IMR-90 (cell line): ENCODE results near the gene MFN2. TPM values are rescaled to one million over a fixed set of nuclear protein-coding genes. Genes with fewer than 3 reads are reported as not detected.

Experiments used
- ATAC-seq: fragments of 200-7000 bp; cut with Tn5 transposase; 2 replicates; pipeline ENCODE4 v1.9.1; 2020; ENCODE audit warnings: low read depth, mild to moderate bottlenecking, moderate library complexity
- BruUV-seq: library from RNA; stranded (reverse); fragments of 400-500 nt; replicated peaks from 2 replicates; lab custom pipeline; 2021; lab: Mats Ljungman, UMichigan
- CTCF ChIA-PET: fragments of 300-600 bp; formaldehyde crosslinking; extraction: SDS; loops from one replicate; lab custom pipeline; 2021; ENCODE audit warnings: antibody characterized with exemption; lab: Yijun Ruan, JAX
- POLR2A ChIA-PET: fragments of 300-600 bp; sonication (Branson Sonifier 250); formaldehyde crosslinking; loops from one replicate; lab custom pipeline; 2022; ENCODE audit warnings: antibody characterized with exemption; ENCODE audit not compliant: unreplicated experiment; lab: Charles Lee
- DNase-seq: peaks from one replicate; pipeline ENCODE4 v3.0.0; 2013
- H2AFZ ChIP-seq: replicated peaks from 2 replicates; pipeline ENCODE3; 2013; ENCODE audit warnings: low read length, mild to moderate bottlenecking; ENCODE audit not compliant: poor library complexity
- H2AK5ac ChIP-seq: 2 replicates; pipeline ENCODE4 v1.6.1; 2013; ENCODE audit warnings: low read depth, low read length, inconsistent platforms
- H2AK9ac ChIP-seq: replicated peaks from 2 replicates; pipeline ENCODE3; 2013; ENCODE audit warnings: mild to moderate bottlenecking, low read depth, low read length, moderate library complexity; ENCODE audit not compliant: poor library complexity
- H2BK120ac ChIP-seq: 2 replicates; pipeline ENCODE4 v1.6.1; 2013; ENCODE audit warnings: low read depth, low read length, inconsistent platforms
- H2BK15ac ChIP-seq: 3 replicates; pipeline ENCODE4 v1.6.1; 2013; ENCODE audit warnings: low read depth, low read length, inconsistent platforms
- H2BK20ac ChIP-seq: 2 replicates; pipeline ENCODE4 v1.6.1; 2013; ENCODE audit warnings: low read depth, mild to moderate bottlenecking, inconsistent platforms, low read length, moderate library complexity
- H2BK5ac ChIP-seq: 2 replicates; pipeline ENCODE4 v1.6.1; 2013; ENCODE audit warnings: mild to moderate bottlenecking, low read depth, low read length, inconsistent platforms; ENCODE audit not compliant: poor library complexity, severe bottlenecking
- H3K14ac ChIP-seq: replicated peaks from 2 replicates; pipeline ENCODE4 v1.6.1; 2013; ENCODE audit warnings: low read depth, low read length, inconsistent platforms
- H3K18ac ChIP-seq: 2 replicates; pipeline ENCODE4 v1.6.1; 2013; ENCODE audit warnings: low read depth, low read length, control low read depth
- H3K23ac ChIP-seq: 2 replicates; pipeline ENCODE4 v1.6.1; 2013; ENCODE audit warnings: low read depth, low read length, inconsistent platforms
- H3K27ac ChIP-seq: 2 replicates; pipeline ENCODE4 v1.5.1; 2013; ENCODE audit warnings: mild to moderate bottlenecking, control low read depth, low read length; ENCODE audit not compliant: insufficient read depth
- H3K27me3 ChIP-seq: 2 replicates; pipeline ENCODE4 v1.6.1; 2013; ENCODE audit warnings: low read length; ENCODE audit not compliant: control insufficient read depth, insufficient read depth
- H3K36me3 ChIP-seq: 2 replicates; pipeline ENCODE4 v1.6.1; 2013; ENCODE audit warnings: low read length, mixed read lengths; ENCODE audit not compliant: control insufficient read depth, insufficient read depth
- H3K4ac ChIP-seq: 2 replicates; pipeline ENCODE4 v1.6.1; 2013; ENCODE audit warnings: low read depth, low read length, inconsistent platforms
- H3K4me1 ChIP-seq: 2 replicates; pipeline ENCODE4 v1.6.1; 2013; ENCODE audit warnings: low read length, mixed read lengths; ENCODE audit not compliant: control insufficient read depth, insufficient read depth
- H3K4me2 ChIP-seq: 2 replicates; pipeline ENCODE4 v1.6.1; 2013; ENCODE audit warnings: low read depth, mild to moderate bottlenecking, control low read depth, low read length, moderate library complexity
- H3K4me3 ChIP-seq: 2 replicates; pipeline ENCODE4 v1.5.1; 2013; ENCODE audit warnings: low read depth, mild to moderate bottlenecking, control low read depth, low read length, moderate library complexity; ENCODE audit not compliant: insufficient read depth
- H3K56ac ChIP-seq: 2 replicates; pipeline ENCODE4 v1.6.1; 2013; ENCODE audit warnings: low read length, inconsistent platforms; ENCODE audit not compliant: insufficient read depth; ENCODE audit errors: extremely low read depth
- H3K79me1 ChIP-seq, 2 experiments: 2 replicates each; pipeline ENCODE4 v1.6.1; 2013; ENCODE audit warnings: low read length in 2 of 2, inconsistent platforms in 1 of 2, low read depth in 1 of 2
- H3K9ac ChIP-seq: 2 replicates; pipeline ENCODE4 v1.6.1; 2013; ENCODE audit warnings: low read depth, low read length, control low read depth
- H3K9me1 ChIP-seq: 2 replicates; pipeline ENCODE4 v1.6.1; 2013; ENCODE audit warnings: low read length, inconsistent platforms; ENCODE audit not compliant: insufficient read depth
- H3K9me3 ChIP-seq: 2 replicates; pipeline ENCODE4 v1.6.1; 2013; ENCODE audit warnings: low read length; ENCODE audit not compliant: control insufficient read depth, insufficient read depth
- H4K20me1 ChIP-seq: 2 replicates; pipeline ENCODE4 v1.6.1; 2013; ENCODE audit warnings: low read length, inconsistent platforms; ENCODE audit not compliant: insufficient read depth
- H4K5ac ChIP-seq: 2 replicates; pipeline ENCODE4 v1.6.1; 2013; ENCODE audit warnings: mild to moderate bottlenecking, low read depth, low read length, control low read depth
- H4K8ac ChIP-seq, 2 experiments: 2 replicates each; pipeline ENCODE4 v1.6.1; 2013; ENCODE audit warnings: low read depth in 2 of 2, low read length in 2 of 2, control low read depth in 1 of 2, inconsistent platforms in 1 of 2
- H4K91ac ChIP-seq: 2 replicates; pipeline ENCODE4 v1.6.1; 2013; ENCODE audit warnings: low read depth, low read length, inconsistent platforms; ENCODE audit not compliant: insufficient read depth
- MAZ ChIP-seq: IDR thresholded peaks from 2 replicates; pipeline ENCODE4 v1.6.1; 2012; ENCODE audit warnings: low read depth, mild to moderate bottlenecking, low read length, improper control_type of control experiment, moderate library complexity, borderline replicate concordance
- MXI1 ChIP-seq: IDR thresholded peaks from 2 replicates; pipeline ENCODE4 v1.6.1; 2012; ENCODE audit warnings: low read depth, mild to moderate bottlenecking, low read length, moderate library complexity, borderline replicate concordance
- RAD21 ChIP-seq: IDR thresholded peaks from 2 replicates; pipeline ENCODE4 v1.6.1; 2012; ENCODE audit warnings: low read length, improper control_type of control experiment
- RCOR1 ChIP-seq: IDR thresholded peaks from 2 replicates; pipeline ENCODE4 v1.6.1; 2012; ENCODE audit warnings: mild to moderate bottlenecking, low read length, improper control_type of control experiment; ENCODE audit not compliant: insufficient replicate concordance
- RFX5 ChIP-seq: IDR thresholded peaks from 2 replicates; pipeline ENCODE4 v1.8.0; 2012; ENCODE audit warnings: low read depth, mild to moderate bottlenecking, low read length, moderate library complexity
- WGBS, 2 experiments: methylation state at CpG; one replicate each; pipeline versions ENCODE4 v1.1.5 to v1.1.7; 2013; ENCODE audit warnings: missing lambda C conversion rate in 2 of 2; ENCODE audit not compliant: insufficient read length in 1 of 2; ENCODE audit errors: extremely low coverage in 2 of 2; 5-methylcytosine and 5-hydroxymethylcytosine counted together
- dilution Hi-C: fragments of 300-500 bp; cut with HindIII; formaldehyde crosslinking; loops from one replicate; pipeline ENCODE4 v1.14.3; 2018; ENCODE audit warnings: low sequenced_read_pairs; ENCODE audit not compliant: unreplicated experiment
- in situ Hi-C: fragments of 300-500 bp; cut with MboI; formaldehyde crosslinking; loops from 3 replicates; pipeline ENCODE4 v1.14.3; 2019; ENCODE audit warnings: low sequenced_read_pairs, inconsistent platforms, mixed read lengths
- intact Hi-C: fragments of 100-400 bp; cut with micrococcal nuclease; formaldehyde crosslinking; loops from 2 replicates; pipeline ENCODE4 v1.10.0; 2022
- polyA plus RNA-seq, 3 experiments: library from polyadenylated mRNA; depleted of rRNA; stranded (reverse); fragments of >200 nt; gene quantifications; 2 replicates each; pipeline ENCODE4 v1.2.3, GENCODE V29; 2012; ENCODE audit warnings: low replicate concordance in 1 of 3
- total RNA-seq: library from RNA; depleted of rRNA; stranded (reverse); fragments of >200 nt; gene quantifications from 2 replicates; pipeline ENCODE4 v1.2.3, GENCODE V29; 2012

MFN2 gene
- total and polyA plus RNA-seq, 2 of the 4 experiments (the other 2 are of a cell fraction) = 52.8 to 84.2 TPM

GRCh38 chr1:11997081-11997850 is 17.0 kb downstream of the MFN2 start (continued):
- TF ChIP-seq RFX5 = no peak

DNA sequence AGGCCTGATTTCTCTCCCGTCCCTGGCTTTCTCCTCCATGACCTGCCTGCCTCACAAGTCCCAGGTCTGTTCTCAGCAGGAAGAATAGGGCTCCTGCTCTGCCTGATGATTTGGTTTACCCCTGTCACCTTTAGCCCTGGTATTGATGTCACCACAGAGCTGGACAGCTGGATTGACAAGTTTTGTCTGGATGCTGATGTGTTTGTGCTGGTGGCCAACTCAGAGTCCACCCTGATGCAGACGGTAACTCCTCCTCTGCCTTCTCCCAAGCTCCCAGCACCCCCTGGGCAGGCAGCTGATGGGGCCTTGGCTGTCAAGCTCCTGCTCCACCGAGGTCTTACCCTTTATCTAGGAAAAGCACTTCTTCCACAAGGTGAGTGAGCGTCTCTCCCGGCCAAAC is 18.4 kb downstream of the MFN2 start:
- H3K27me3 ChIP-seq = no peaks in the 10 kb centered on the region
- dilution Hi-C loops = no loop called here
- H3K9me1 ChIP-seq = no peaks in the 10 kb centered on the region
- intact Hi-C loops = no loop called here
- H2AK9ac ChIP-seq = no peak overlapping the region
- DNase-seq (no peak), ATAC-seq (no peak)
- no CpG with 5 or more reads among the region's 5 CpGs for WGBS, 2 experiments
- no peaks in the 10 kb centered on the region for H3K79me1 ChIP-seq
- no peak overlapping the region for H2BK120ac ChIP-seq
- H3K4me2 ChIP-seq = no peak overlapping the region
- no peak overlapping the region for H4K91ac ChIP-seq
- H3K56ac ChIP-seq = no peak overlapping the region
- H3K4ac ChIP-seq = no peak overlapping the region
- CTCF ChIA-PET = no interaction called here
- peak overlapping the region; percentile 8 for H2AFZ ChIP-seq
- no TSS peak for BruUV-seq
- H2BK20ac ChIP-seq = no peak overlapping the region
- H4K20me1 ChIP-seq = no peaks in the 10 kb centered on the region
- no peak overlapping the region for H4K8ac ChIP-seq
- POLR2A ChIA-PET = no interaction called here
- peaks cover 62% of the 10 kb centered on the region for H3K36me3 ChIP-seq
- no peaks in the 10 kb centered on the region for H3K4me1 ChIP-seq
- H3K18ac ChIP-seq = no peak overlapping the region
- H2BK15ac ChIP-seq = no peak overlapping the region
- H3K9me3 ChIP-seq = no peaks in the 10 kb centered on the region
- H3K4me3 ChIP-seq = no peak overlapping the region
- TF ChIP-seq MAZ = no peak
- no peak for TF ChIP-seq MXI1
- TF ChIP-seq RFX5 = no peak
- TF ChIP-seq RAD21 = no peak
- no peak for TF ChIP-seq RCOR1
- H2AK5ac ChIP-seq = no peak overlapping the region
- in situ Hi-C loops = no loop called here
- no peak overlapping the region for H2BK5ac ChIP-seq
- no peak overlapping the region for H3K23ac ChIP-seq
- no peak overlapping the region for H3K9ac ChIP-seq
- H3K14ac ChIP-seq = no peak overlapping the region
- no peak overlapping the region for H4K5ac ChIP-seq
- H3K27ac ChIP-seq = no peak overlapping the region
